HG03457 (cell line): ENCODE measurements around the gene SMARCA4.

ENCODE experiments used
- ATAC-seq: cut with Tn5 transposase; IDR thresholded peaks from one replicate; pipeline ENCODE4 v1.9.1; 2021; ENCODE audit warnings: moderate number of reproducible peaks; ENCODE audit not compliant: unreplicated experiment

SMARCA4 gene

GRCh38 chr19:10960314-10961072 lies at the start of gene SMARCA4:
TSS of gene SMARCA4 (plus strand) at chr19:10961030. CDS start at chr19:10984152, 23,122 bp downstream.
- ATAC-seq = peak; percentile 63

- no peak for ATAC-seq
These were observed 49.1 kb upstream of the SMARCA4 start for GRCh38 chr19:10911579-10912363.

GRCh38 chr19:10912619-10913018 lies 48.2 kb upstream of the SMARCA4 start:
- ATAC-seq = no peak

GRCh38 chr19:10913716-10914340 lies 47.0 kb upstream of the SMARCA4 start:
- ATAC-seq = no peak

- no peak for ATAC-seq
These were observed 45.4 kb upstream of the SMARCA4 start for GRCh38 chr19:10915130-10916091.

- ATAC-seq = no peak
These were observed 44.2 kb upstream of the SMARCA4 start for GRCh38 chr19:10916602-10917001.

GRCh38 chr19:10918359-10918758 lies 42.5 kb upstream of the SMARCA4 start:
- ATAC-seq = no peak

- ATAC-seq = no peak
These were observed 41.2 kb upstream of the SMARCA4 start for GRCh38 chr19:10919352-10920287.

- no peak for ATAC-seq
These were observed 40.6 kb upstream of the SMARCA4 start for GRCh38 chr19:10920288-10920655.

- ATAC-seq = no peak
These were observed 40.0 kb upstream of the SMARCA4 start for GRCh38 chr19:10920781-10921180.

- no peak for ATAC-seq
These were observed 39.5 kb upstream of the SMARCA4 start for GRCh38 chr19:10921199-10921909.

GRCh38 chr19:10921910-10922637 lies 38.8 kb upstream of the SMARCA4 start:
- ATAC-seq = no peak

- no peak for ATAC-seq
These were observed 38.2 kb upstream of the SMARCA4 start for GRCh38 chr19:10922638-10923014.

- ATAC-seq = no peak
These were observed 37.3 kb upstream of the SMARCA4 start for GRCh38 chr19:10923260-10924112.

- no peak for ATAC-seq
These were observed 36.2 kb upstream of the SMARCA4 start for GRCh38 chr19:10924597-10924996.

GRCh38 chr19:10927730-10928562 lies 32.9 kb upstream of the SMARCA4 start:
- ATAC-seq = no peak
